Transverse colon (tissue), 3 donors: ENCODE results near the gene MTHFD1L.

Source experiments
- CTCF ChIP-seq, 5 experiments: fragments of 200-600 bp in 3 of 5; fragments of 450-650 bp in 2 of 5; sonication (generic) in 3 of 5; IDR thresholded peaks; 1 replicate in 2 of 5; 2 replicates in 3 of 5; pipeline ENCODE4 v1.5.1; 2016 to 2017; ENCODE audit warnings: antibody characterized with exemption in 5 of 5, inconsistent platforms in 3 of 5, mild to moderate bottlenecking in 2 of 5, moderate library complexity in 1 of 5
- EP300 ChIP-seq: sonication (generic); formaldehyde crosslinking; IDR thresholded peaks from one replicate; pipeline ENCODE4 v1.6.1; 2017; ENCODE audit warnings: antibody characterized with exemption, low read depth
- POLR2A ChIP-seq: fragments of 450-650 bp; IDR thresholded peaks from one replicate; pipeline ENCODE4 v1.6.1; 2016; ENCODE audit warnings: antibody characterized with exemption, mild to moderate bottlenecking, moderate library complexity

- TF ChIP-seq EP300 (no peak), POLR2A (no peak), CTCF (IDR thresholded peaks at IDR 0.05) (no peak)
Observed at GRCh38 chr6:150857062-150857944, 8.2 kb upstream of the MTHFD1L start.
